GM18507 (cell line): ENCODE results near the gene SSH3.
A peak's percentile ranks its signal among the peaks of the same experiment; 100 is the strongest.
"Not testable (repeated sequence)": the region's sequence is repeated elsewhere in the genome, so short reads cannot be mapped to it uniquely, and the experiment has no call there.

Experiments
- DNase-seq: peaks from one replicate; pipeline ENCODE4 v3.0.0; 2011; ENCODE audit warnings: low read depth; ENCODE audit not compliant: insufficient read length; ENCODE audit errors: extremely low spot score
- FAIRE-seq: peaks from 2 replicates; lab custom pipeline; 2011; peaks lifted over from hg19 to GRCh38; lab: Jason Lieb, UNC

Gene SSH3

GRCh38 chr11:67307545-67308001 lies 4.2 kb downstream of the SSH3 start:
- DNase-seq (no peak), FAIRE-seq (no peak)

- no peak for FAIRE-seq
- DNase-seq, result no peak
Measured at GRCh38 chr11:67308031-67308866, 4.9 kb downstream of the SSH3 start.

GRCh38 chr11:67309166-67309565 lies 5.8 kb downstream of the SSH3 start:
- FAIRE-seq, result no peak
- no peak for DNase-seq

- DNase-seq (no peak), FAIRE-seq (no peak)
Measured at GRCh38 chr11:67309661-67310061, 6.3 kb downstream of the SSH3 start.

GRCh38 chr11:67310246-67311050 lies 7.1 kb downstream of the SSH3 start:
- no peak for DNase-seq
- FAIRE-seq, result no peak

- DNase-seq, result no peak
- no peak for FAIRE-seq
Measured at GRCh38 chr11:67311051-67311555, 7.8 kb downstream of the SSH3 start.

- DNase-seq, result no peak
Measured at GRCh38 chr11:67311556-67312082, 8.3 kb downstream of the SSH3 start.

GRCh38 chr11:67312187-67313021 lies 9.1 kb downstream of the SSH3 start:
- DNase-seq, result no peak

More at GRCh38 chr11:67311556-67312082, 8.3 kb downstream of the SSH3 start:
- FAIRE-seq, result no peak

GRCh38 chr11:67313125-67313890 lies 10.0 kb downstream of the SSH3 start:
- no peak for FAIRE-seq
- DNase-seq, result no peak

More at GRCh38 chr11:67312187-67313021, 9.1 kb downstream of the SSH3 start:
- FAIRE-seq, result no peak

GRCh38 chr11:67314218-67314617 lies 10.9 kb downstream of the SSH3 start:
- no peak for DNase-seq
- no peak for FAIRE-seq

GRCh38 chr11:67315325-67315909 lies 12.1 kb downstream of the SSH3 start:
- DNase-seq, result no peak
- FAIRE-seq, result no peak

GRCh38 chr11:67316882-67317204 lies 13.5 kb downstream of the SSH3 start:
- DNase-seq (no peak), FAIRE-seq (no peak)

GRCh38 chr11:67317205-67317887 lies 14.0 kb downstream of the SSH3 start:
- FAIRE-seq (peak; percentile 91), DNase-seq (peak; percentile 99)

- no peak for FAIRE-seq
- no peak for DNase-seq
Measured at GRCh38 chr11:67317888-67318555, 14.7 kb downstream of the SSH3 start.

- not testable (repeated sequence) for FAIRE-seq, DNase-seq
Measured at GRCh38 chr11:67318876-67319275, 15.5 kb downstream of the SSH3 start.

- DNase-seq (no peak), FAIRE-seq (no peak)
Measured at GRCh38 chr11:67320011-67320410, 16.7 kb downstream of the SSH3 start.

- no peak for FAIRE-seq
Measured at GRCh38 chr11:67320691-67321090, 17.4 kb downstream of the SSH3 start.

More at GRCh38 chr11:67320691-67321090, 17.4 kb downstream of the SSH3 start:
- no peak for DNase-seq
